OCI-LY3 (cell line): ENCODE results near the gene FAM83G.

Experiments
- EZH2phosphoT487 ChIP-seq: fragments of 200-600 bp; shearing (Covaris generic); IDR thresholded peaks from 2 replicates; pipeline ENCODE4 v1.6.1; 2018; ENCODE audit warnings: antibody characterized with exemption, mixed run types, low read depth
- TF ChIP-seq, protein P1 (sequence below): fragments of 200-600, 300-600 bp; sonication (generic); IDR thresholded peaks from 2 replicates; pipeline ENCODE4 v1.5.1; 2014; ENCODE audit warnings: antibody characterized with exemption, low read length, low read depth

- TF ChIP-seq, protein P1, sequence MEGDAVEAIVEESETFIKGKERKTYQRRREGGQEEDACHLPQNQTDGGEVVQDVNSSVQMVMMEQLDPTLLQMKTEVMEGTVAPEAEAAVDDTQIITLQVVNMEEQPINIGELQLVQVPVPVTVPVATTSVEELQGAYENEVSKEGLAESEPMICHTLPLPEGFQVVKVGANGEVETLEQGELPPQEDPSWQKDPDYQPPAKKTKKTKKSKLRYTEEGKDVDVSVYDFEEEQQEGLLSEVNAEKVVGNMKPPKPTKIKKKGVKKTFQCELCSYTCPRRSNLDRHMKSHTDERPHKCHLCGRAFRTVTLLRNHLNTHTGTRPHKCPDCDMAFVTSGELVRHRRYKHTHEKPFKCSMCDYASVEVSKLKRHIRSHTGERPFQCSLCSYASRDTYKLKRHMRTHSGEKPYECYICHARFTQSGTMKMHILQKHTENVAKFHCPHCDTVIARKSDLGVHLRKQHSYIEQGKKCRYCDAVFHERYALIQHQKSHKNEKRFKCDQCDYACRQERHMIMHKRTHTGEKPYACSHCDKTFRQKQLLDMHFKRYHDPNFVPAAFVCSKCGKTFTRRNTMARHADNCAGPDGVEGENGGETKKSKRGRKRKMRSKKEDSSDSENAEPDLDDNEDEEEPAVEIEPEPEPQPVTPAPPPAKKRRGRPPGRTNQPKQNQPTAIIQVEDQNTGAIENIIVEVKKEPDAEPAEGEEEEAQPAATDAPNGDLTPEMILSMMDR: no peak
- no peak for TF ChIP-seq EZH2phosphoT487
Measured at GRCh38 chr17:18987230-18987610, 17.3 kb downstream of the FAM83G start.
